Activated CD8-positive, alpha-beta memory T cell treated with anti-CD3 and anti-CD28 coated beads for 1 hour (primary cell): ENCODE data around the gene DCLRE1B.
A peak's percentile ranks its signal among the peaks of the same experiment; 100 is the strongest.

Experiments used
- DNase-seq, 2 donors: peaks; one replicate each; pipeline ENCODE4 v3.0.0-alpha.2; 2020; ENCODE audit warnings: low read depth in 1 of 2; ENCODE audit errors: extremely low read depth in 1 of 2

Gene DCLRE1B

DNA sequence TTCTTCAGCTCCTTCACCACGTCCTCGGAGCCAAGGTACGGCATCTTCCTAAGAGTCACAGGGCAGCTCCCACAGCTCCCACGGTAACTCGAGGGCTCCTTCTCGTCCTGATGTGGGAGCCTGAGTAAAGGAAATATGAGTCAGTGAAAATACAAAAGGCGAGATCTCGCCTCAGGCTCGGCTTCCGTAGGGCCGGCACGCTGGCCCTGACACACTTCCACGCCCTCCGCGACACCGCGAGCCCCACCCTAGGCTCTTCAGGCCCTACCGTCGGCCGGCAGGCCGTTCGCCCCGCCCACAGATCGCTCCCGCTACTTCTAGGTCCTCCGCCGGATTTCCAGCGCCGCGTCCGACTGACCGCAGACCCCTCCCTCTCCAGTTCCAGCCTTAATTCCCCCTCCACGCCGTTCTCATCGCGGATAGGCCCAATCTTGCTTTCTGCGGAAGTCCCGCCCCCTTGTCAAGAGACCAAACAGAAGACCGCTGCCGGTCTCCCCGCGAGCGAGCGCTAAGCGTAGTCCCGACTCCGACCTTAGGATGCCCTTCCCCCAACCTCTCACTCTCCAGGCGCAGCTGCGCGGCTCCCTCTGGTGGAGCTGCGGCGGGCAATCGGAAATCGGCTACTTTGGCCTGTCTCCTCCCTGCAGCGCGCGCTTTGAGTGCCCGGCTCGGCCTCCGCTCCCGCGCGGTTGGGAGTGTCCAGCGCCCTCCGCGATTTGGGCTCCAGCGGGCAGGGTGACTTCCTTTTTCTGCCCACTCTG lies at the start of gene DCLRE1B, which contains the start of gene AP4B1:
DCLRE1B (plus strand) TSS at position 653 of the 761 bp plus-strand sequence. CDS start 261 bp downstream, outside the sequence.
AP4B1 (minus strand) TSS at position 126 of the 761 bp plus-strand sequence; CDS start at position 44, 82 bp downstream.
- peak; percentile 90 to 94 for DNase-seq

DNA sequence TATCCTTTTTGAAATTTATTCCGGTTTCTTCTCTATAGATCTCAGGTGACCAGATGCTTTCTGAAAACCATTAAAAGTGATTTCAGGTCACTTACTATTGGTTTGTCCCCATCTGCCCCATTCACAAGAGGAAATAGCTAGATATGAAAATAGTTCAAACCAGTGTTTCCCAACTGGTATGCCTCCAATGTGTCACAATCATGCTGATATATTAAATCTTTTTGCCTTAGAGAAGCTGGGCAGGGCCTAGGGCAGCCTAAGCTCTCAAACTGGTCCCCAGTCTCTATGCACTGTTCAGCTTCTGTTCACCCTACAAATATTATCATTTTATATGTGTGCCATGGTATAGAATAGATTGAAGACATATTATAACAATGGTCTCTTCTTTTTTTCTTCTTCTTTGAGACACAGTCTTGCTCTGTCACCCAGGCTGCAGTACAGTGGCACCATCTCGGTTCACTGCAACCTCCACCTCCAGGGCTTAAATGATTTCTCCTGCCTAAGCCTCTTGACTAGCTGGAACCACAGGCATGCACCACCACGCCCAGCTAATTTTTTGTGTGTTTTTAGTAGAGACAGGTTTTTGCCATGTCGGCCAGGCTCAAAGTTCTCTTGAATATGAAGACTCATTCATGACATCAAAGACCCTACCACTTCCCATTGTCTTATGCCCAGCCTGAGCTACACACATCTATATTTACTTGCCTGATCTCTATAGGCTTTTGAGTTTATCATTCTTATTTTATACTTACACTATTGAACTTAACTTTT lies 49.3 kb upstream of the DCLRE1B start:
- DNase-seq, result no peak

DNA sequence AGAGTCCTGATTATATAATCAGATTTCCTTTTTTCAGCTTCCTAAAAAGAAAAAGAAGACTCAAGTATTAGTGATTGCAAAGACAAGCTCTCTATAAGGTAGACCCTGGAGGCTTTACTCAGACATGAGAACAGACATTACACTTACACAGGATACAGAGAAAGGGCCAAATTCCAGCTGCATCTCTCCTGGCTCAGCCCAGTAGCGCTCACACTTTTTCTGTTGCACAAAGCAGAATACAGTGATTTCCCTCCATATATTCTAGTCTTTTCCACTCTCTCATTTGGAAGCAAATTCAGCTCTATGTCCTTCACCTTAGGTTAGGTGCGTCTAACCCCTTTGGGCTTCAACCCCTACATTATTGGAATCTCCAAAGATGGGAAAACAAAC lies 48.7 kb upstream of the DCLRE1B start:
- no peak for DNase-seq

DNA sequence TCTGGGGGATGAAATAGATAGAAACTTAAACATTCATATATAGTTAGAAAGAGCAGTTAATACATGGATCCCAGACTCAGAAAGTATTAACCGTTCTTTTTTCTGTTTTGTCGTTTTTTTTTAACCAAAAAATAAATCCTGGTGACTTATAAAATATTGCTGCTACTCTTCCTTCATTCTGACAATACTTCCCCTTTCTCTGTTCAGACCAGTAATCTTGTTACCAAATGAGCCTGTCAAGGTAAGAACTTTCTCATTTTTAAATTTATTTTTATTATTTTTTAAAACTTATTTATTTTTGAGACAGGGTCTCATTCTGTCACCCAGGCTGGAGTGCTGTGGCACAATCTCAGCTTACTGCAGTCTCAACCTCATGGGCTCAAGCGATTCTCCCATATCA lies 47.4 kb upstream of the DCLRE1B start:
- DNase-seq, result no peak

DNA sequence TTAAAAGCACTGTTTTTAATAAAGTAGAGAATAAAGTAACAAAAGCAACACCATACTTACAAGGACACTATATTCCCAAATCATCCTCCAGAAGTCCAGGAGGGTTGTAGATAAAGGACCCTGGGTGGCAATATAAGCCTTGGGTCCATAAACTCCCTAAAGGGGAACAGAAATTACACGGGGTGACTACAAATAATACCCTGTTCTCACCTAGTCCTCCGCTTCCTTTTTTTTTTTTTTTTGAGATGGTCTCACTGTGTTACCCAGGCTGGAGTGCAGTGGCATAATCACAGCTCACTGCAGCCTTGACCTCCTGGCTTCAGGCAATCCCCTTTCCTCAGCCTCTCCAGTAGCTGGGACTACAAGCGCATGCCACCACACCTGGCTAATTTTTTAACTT lies 46.7 kb upstream of the DCLRE1B start:
- no peak for DNase-seq

DNA sequence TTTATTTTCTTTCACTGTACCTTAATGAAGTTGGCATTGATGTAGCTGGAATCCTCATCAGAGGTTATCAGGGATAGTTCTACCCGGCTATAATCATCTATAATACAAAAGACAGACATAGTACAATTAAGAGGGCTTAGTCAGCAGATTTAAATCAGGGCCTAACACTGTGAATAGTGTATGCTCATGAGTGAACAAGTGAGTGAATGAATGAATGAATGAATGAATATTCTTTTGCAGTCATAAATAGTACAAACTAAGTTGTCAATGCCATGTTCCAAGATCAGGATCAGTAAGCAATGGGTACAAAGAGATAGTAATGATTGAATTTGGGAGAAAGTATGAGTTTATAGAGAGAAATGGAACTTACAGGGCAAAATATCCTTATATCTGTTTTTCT lies 46.1 kb upstream of the DCLRE1B start:
- no peak for DNase-seq

DNA sequence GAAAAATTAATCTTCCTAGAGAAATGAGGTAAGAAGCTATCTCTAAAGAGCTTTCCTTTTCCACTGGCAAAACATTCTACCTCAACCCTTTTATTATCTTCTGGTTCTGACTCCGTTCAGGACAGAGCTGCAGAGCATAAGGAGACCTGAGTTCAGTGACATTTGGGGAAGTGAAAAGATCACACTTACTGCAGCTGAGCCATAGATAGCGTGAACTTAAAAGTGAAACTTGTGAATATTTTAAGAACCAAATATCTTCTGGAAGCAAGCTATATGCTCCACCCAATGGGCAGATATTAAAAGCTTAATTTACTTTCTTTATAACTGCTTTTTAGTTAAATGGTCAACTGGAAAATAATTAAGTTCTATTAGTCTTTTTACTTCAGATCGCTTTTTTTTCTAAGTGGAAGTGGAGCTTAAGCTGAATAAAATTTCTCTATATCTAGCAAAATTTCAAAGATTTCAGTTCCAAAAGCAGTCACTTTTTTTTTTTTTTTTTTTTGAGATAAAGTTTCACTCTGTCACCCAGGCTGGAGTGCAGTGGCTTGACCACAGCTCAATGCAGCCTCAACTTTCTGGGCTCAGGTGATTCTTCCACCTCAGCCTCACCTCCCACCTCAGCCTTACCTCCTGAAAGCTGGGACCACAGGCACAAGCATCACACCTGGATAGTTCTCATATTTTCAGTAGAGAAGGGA lies 45.5 kb upstream of the DCLRE1B start:
- no peak for DNase-seq

DNA sequence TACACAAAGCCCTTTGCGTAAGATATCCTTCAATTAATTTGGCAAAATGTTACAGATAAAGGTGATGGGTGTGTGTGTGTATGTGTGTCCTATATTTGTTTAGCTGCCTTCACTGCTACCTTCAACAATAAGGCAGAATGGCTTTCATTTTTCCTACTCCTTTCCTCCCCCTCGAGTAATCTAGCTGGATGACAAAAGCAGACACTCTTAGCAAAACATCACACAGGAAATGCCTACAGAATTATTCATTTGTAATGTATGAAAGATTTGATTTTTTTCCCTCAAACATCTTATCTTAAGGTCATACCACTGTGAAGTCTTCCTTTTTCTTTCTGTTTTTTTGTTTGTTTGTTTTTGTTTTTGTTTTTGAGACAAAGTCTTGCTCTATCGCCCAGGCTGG lies 44.2 kb upstream of the DCLRE1B start:
- no peak for DNase-seq

DNA sequence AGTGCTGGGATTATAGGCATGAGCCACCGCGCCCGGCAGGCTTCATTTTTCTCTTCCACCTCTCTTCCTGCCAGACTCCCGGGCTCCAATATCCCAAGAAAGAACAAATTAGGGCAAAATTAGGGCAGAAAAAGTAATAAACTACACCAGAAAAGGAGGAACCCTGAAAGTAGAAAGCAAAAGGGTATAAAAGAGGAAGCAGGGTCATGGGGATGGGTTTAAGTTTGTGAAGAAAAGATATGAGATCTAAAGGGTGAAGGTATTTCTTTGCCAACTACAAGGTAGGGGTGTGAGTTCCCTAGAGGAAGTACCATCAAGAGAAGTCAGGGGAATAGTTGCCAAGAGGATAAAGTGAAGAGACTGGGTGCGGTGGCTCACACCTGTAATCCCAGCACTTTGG lies 43.5 kb upstream of the DCLRE1B start:
- no peak for DNase-seq

DNA sequence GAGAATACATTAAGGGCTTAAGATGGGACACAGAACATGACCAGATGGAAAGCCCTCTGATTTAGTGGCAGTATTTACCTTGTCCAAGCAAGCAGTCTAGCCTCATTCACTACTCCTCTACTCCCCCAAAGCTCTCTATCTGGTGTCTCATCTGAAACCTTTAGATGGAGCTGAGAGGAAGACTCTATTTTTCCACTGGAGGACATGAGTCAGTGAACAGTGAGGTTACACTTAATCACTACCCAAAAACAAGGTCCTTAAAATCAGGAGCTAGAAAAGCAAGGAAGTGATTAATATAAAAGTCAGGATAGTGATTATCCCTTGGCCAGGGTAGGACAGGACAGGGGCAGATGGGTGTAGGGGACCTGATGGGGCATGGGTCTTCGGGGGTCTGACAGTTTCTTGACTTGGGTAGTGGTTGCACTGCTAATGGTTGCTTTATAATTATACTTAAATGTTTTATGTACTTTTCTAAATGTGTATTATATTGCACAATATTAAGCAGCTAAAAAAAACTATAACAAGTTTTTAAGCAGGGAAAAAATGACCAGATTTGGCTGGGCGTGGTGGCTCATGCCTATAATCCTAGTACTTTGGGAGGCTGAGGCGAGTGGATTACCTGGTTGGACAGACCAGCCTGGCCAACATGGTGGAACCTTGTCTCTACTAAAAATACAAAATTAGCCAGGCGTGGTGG lies 36.6 kb upstream of the DCLRE1B start:
- no peak for DNase-seq

DNA sequence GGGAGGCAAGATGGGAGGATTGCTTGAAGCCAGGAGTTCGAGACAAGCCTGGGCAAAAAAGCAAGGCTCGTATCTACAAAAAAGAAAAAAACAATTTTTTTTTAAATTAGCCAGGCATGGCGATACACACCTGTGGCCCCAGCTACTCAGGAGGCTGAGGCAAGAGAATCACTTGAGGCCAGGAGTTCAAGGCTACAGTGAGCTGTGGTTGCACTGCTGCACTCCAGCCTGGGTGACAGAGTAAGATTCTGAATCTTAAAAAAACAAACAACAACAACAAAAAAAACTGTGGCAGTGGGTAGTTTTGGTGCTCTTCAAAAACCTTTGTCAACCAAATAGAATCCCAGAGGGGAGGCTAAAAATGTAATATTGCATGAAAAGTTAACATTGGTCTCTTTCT lies 34.3 kb upstream of the DCLRE1B start:
- DNase-seq, result no peak

DNA sequence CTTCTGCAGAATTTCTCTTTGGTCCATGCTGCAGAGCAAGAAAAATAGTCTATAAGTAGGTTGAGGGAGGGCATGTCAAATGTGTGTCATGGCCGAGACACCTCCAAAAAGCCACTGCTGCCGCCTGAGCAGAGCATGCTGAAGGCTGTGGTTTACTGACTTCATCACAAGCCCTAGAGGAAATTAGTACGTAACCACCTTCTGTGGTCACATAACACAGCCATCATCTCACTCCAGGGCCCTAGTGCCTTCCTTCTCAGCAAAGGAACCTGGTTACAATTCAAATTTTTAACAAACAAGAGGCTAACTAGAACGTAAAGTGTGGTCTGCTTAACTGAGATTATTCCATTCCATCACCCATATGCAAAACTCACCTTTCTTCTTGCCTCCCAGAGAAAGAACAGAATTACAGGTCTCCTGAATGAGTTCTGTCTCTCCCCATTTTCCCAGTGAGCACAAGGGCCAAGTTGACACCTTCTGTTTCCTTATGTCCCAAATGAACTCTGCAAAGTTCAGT lies 33.5 kb upstream of the DCLRE1B start, which contains the start of gene PTPN22:
PTPN22 (minus strand) TSS at position 116 of the 517 bp plus-strand sequence.
- peak; percentile 57 to 64 for DNase-seq

DNA sequence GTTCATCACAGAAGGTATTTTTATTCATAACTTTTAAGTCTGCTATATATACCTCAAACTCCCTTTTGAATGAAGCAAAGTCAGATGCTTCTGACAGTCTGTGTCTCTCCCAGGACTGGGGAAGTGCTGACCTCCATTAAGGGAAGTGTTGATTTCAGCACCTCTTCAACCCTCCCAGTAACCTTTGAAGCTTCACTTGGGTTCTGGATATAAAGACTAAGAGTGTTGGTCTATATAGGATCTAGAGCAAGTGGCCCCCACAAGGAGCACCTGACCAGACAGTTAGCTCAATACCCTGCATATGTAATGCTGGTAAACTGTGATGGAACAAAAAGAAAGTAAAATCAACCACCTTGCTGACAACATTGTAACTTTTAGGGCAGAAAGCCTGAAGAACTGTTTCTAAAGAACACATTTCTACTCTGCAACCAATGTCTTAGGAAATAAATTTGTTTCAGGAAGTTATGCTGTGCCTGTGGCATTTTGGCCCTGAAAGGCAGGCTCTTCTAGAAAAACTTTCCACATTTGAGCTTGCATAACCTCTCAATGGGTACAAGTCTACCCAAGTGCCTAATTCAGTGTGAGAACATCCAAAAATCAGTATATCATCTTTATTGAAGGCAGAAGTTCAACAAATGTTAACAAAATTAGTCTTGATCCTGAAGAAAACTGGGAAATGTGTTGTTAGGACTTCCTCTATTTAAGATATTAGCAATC lies 32.7 kb upstream of the DCLRE1B start:
- DNase-seq, result no peak

DNA sequence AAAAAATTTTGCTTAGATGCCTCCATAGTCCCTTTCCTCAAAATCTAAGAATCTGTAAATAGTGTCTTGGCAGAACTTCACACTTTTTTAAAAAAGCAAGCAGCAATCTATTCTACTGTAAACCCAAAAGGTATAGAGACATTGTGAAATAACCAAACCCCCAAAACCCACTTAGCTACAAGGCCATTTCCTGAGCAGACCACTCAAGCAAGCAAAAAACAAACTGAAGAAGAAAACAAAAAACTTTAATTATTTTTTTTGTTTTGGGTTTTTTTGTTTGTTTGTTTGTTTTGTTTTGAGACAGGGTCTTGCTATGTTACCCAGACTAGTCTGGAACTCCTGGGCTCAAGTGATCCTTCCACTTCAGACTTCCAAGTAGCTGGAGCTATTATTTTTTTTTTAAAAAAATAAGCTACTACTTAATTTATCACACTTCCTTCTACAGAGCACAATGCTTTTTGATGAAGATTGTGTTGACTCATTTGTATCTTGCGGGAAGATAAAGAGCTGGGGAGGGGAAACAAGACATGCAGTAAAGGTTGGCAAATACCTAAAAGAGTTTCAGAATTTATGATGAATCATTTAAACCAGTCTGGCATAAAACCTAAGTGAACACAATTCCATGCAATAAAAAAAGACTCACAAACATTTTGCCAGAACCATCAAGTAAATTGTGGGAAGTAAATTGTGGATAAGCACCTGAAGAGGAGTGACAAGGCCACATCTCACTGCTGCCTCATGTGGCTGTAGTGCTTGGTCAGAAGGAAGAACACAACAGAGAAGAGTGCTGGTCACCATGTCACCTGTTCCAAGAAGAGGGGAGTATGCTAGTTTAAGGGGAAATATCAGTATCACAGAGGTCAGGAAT lies 30.9 kb upstream of the DCLRE1B start:
- no peak for DNase-seq

DNA sequence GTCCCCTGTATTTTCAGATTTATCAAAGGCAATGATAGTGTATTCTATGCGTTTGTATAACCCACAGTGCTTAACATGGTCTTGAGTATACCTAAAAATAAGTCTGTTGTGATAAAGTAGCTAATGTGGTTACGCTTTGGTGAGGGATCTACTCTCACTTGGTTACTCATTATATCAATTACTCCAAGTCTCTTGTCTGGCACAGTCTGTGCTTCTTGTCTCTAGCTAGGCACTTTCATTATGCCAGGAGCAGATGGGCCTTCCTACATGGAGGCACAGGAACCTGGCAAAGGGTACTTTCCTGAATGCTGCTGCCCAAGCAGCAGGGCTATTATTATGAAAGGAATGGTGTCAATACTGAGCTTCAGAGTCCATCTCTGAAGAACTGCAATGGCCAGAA lies 29.4 kb upstream of the DCLRE1B start:
- no peak for DNase-seq

DNA sequence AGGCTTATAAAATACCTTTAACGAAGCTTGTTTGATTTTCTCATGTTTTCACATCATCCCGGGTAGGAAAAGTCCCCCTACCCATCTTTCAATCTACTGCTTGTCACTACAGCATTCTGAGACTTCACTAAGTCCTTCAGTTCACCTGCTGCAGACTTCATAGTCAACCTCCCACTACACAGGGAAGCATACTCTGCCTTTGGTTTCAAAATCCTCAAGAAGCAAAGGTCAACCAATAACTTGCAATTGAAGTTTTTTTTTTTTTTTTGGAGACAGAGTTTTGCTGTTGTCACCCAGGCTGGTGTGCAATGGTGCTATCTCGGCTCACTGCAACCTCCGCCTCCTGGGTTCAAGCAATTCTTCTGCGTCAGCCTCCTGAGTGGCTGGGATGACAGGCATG lies 28.9 kb upstream of the DCLRE1B start:
- no peak for DNase-seq

DNA sequence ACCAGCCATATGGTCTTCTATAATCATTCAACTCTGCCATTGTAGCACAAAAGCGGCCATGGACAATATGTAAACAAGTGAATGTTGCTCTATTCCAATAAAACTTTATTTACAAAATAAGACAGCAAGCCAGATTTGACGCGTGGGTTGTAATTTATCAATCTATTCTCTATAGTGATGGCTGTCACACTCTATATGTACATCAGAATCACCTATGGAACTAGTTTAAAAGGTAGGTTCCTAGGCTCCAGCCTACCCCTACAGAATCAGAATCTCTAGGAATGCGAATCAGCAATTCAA lies 25.4 kb upstream of the DCLRE1B start:
- DNase-seq, result no peak

DNA sequence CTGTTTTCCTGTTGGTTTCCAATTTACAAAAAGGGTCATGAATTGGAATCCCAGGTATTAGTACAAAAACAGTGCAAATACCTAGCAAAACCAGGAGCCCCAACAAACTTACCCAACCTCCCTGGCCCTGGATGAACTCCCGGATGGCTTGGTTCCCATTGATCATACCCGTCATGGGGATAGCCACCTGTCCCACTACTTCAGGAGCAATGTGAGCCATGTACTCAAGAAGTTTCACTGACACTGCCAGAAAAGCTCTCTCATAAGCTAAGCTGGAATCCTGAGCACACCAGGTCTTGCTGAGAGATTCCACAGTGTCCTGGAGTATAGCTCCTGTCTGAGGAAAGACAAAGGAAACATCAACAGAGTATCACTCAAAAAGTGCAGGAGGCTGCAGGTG lies 23.5 kb upstream of the DCLRE1B start:
- DNase-seq, result no peak
